SK-N-SH (cell line): ENCODE measurements around the gene SIL1. TPM values are rescaled to one million over a fixed set of nuclear protein-coding genes. Genes with fewer than 3 reads are reported as not detected.

ENCODE experiments used
- CTCF ChIA-PET: fragments of 300-600, 350-600 bp; formaldehyde crosslinking; extraction: SDS; loops from one replicate; lab custom pipeline; 2021; lab: Yijun Ruan, JAX
- POLR2A ChIA-PET: fragments of 350-600 bp; sonication (Branson Sonifier 250); formaldehyde crosslinking; extraction: SDS; loops from one replicate; lab custom pipeline; 2020; ENCODE audit warnings: antibody characterized with exemption, inconsistent platforms; lab: Yijun Ruan, JAX
- DNase-seq: peaks from one replicate; pipeline ENCODE4 v3.0.0; 2012
- H2AFZ ChIP-seq: fragments of 200-600 bp; sonication (generic); 2 replicates; pipeline ENCODE4 v1.8.1; 2016; ENCODE audit warnings: antibody characterized with exemption, mild to moderate bottlenecking, low read depth
- H3F3A ChIP-seq: fragments of 200-600 bp; sonication (generic); replicated peaks from 2 replicates; pipeline ENCODE3; 2016; ENCODE audit warnings: antibody characterized with exemption, mild to moderate bottlenecking; ENCODE audit not compliant: insufficient read depth
- H3K27ac ChIP-seq, 2 experiments: fragments of 200-500 bp in 1 of 2; fragments of 200-600 bp in 1 of 2; sonication (Bioruptor generic) in 1 of 2; sonication (generic), shearing (Covaris generic) in 1 of 2; 2 replicates each; pipeline versions ENCODE4 v1.5.1 to v1.6.1; 2014 to 2016; ENCODE audit warnings: low read depth in 2 of 2, inconsistent platforms in 1 of 2, low read length in 1 of 2, mild to moderate bottlenecking in 1 of 2, mixed read lengths in 1 of 2
- H3K27me3 ChIP-seq: fragments of 200-600 bp; sonication (generic), shearing (Covaris generic); 2 replicates; pipeline ENCODE4 v1.6.1; 2016; ENCODE audit warnings: mixed run types; ENCODE audit not compliant: insufficient read depth
- H3K36me3 ChIP-seq, 2 experiments: fragments of 200-500 bp in 1 of 2; fragments of 200-600 bp in 1 of 2; sonication (Bioruptor generic) in 1 of 2; sonication (generic) in 1 of 2; replicated peaks in 1 of 2; 2 replicates each; pipeline versions ENCODE3 to v1.5.1; 2014 to 2016; ENCODE audit warnings: low read length in 1 of 2, mild to moderate bottlenecking in 1 of 2; ENCODE audit not compliant: insufficient read depth in 2 of 2, control insufficient read depth in 1 of 2
- H3K4me1 ChIP-seq, 2 experiments: fragments of 200-500 bp in 1 of 2; fragments of 200-600 bp in 1 of 2; sonication (Bioruptor generic) in 1 of 2; sonication (generic), shearing (Covaris generic) in 1 of 2; 2 replicates each; pipeline versions ENCODE4 v1.5.1 to v1.6.1; 2014 to 2016; ENCODE audit warnings: low read depth in 1 of 2, low read length in 1 of 2, mixed run types in 1 of 2; ENCODE audit not compliant: insufficient read depth in 2 of 2, control insufficient read depth in 1 of 2
- H3K4me2 ChIP-seq: fragments of 200-600 bp; sonication (generic), shearing (Covaris generic); 2 replicates; pipeline ENCODE4 v1.6.1; 2017; ENCODE audit warnings: mixed run types
- H3K4me3 ChIP-seq, 2 experiments: fragments of 200-500 bp in 1 of 2; fragments of 200-600 bp in 1 of 2; sonication (Bioruptor generic) in 1 of 2; sonication (generic), shearing (Covaris generic) in 1 of 2; 2 replicates each; pipeline versions ENCODE4 v1.5.1 to v1.8.1; 2014 to 2016; ENCODE audit warnings: low read depth in 2 of 2, inconsistent platforms in 1 of 2, low read length in 1 of 2, mild to moderate bottlenecking in 1 of 2, mixed read lengths in 1 of 2, moderate library complexity in 1 of 2
- H3K79me2 ChIP-seq: fragments of 200-600 bp; sonication (generic); 2 replicates; pipeline ENCODE4 v1.8.1; 2017; ENCODE audit warnings: mild to moderate bottlenecking; ENCODE audit not compliant: insufficient read depth
- H3K9ac ChIP-seq: fragments of 200-600 bp; sonication (generic); 2 replicates; pipeline ENCODE4 v1.6.1; 2017; ENCODE audit warnings: mixed run types
- H3K9me2 ChIP-seq: fragments of 200-600 bp; sonication (generic); 2 replicates; pipeline ENCODE4 v1.6.1; 2017; ENCODE audit warnings: mixed run types
- H3K9me3 ChIP-seq: fragments of 200-600 bp; sonication (generic); 2 replicates; pipeline ENCODE4 v1.6.1; 2017; ENCODE audit warnings: mixed run types, mild to moderate bottlenecking, moderate library complexity
- H4K20me1 ChIP-seq: fragments of 200-600 bp; sonication (generic); 2 replicates; pipeline ENCODE4 v1.6.1; 2017; ENCODE audit warnings: mild to moderate bottlenecking, mixed run types; ENCODE audit not compliant: insufficient read depth
- ELF1 ChIP-seq: IDR thresholded peaks from 2 replicates; pipeline ENCODE4 v1.4.0; 2012
- EP300 ChIP-seq, 2 experiments: IDR thresholded peaks; 2 replicates each; pipeline versions ENCODE4 v1.4.0 to v1.6.1; 2012; ENCODE audit warnings: borderline replicate concordance in 1 of 2, low read depth in 1 of 2, low read length in 1 of 2
- EZH2phosphoT487 ChIP-seq: fragments of 200-600 bp; sonication (generic); IDR thresholded peaks from 2 replicates; pipeline ENCODE4 v1.6.1; 2017; ENCODE audit warnings: low read depth, mixed run types, mild to moderate bottlenecking, antibody characterized with exemption, moderate library complexity, borderline replicate concordance
- FOXM1 ChIP-seq: IDR thresholded peaks from 2 replicates; pipeline ENCODE4 v1.4.0; 2012; ENCODE audit warnings: low read depth, mild to moderate bottlenecking
- GABPA ChIP-seq: IDR thresholded peaks from 2 replicates; pipeline ENCODE4 v1.4.0; 2012; ENCODE audit warnings: low read depth, mild to moderate bottlenecking
- MEF2A ChIP-seq: IDR thresholded peaks from 2 replicates; pipeline ENCODE4 v1.4.0; 2012; ENCODE audit warnings: low read depth, borderline replicate concordance
- MXI1 ChIP-seq: IDR thresholded peaks from 2 replicates; pipeline ENCODE4 v1.6.1; 2012; ENCODE audit warnings: mild to moderate bottlenecking, low read depth, low read length, improper control_type of control experiment
- NRF1 ChIP-seq: IDR thresholded peaks from 2 replicates; pipeline ENCODE4 v1.6.1; 2012; ENCODE audit warnings: low read depth, mild to moderate bottlenecking, low read length
- POLR2AphosphoS5 ChIP-seq: IDR thresholded peaks from 2 replicates; pipeline ENCODE4 v1.6.1; 2012; ENCODE audit warnings: low read depth, low read length
- RAD21 ChIP-seq: IDR thresholded peaks from 2 replicates; pipeline ENCODE4 v1.6.1; 2012; ENCODE audit warnings: mild to moderate bottlenecking, low read length
- RCOR1 ChIP-seq: fragments of 150-350 bp; IDR thresholded peaks from 2 replicates; pipeline ENCODE4 v1.6.1; 2017; ENCODE audit warnings: antibody characterized with exemption, low read length
- RFX5 ChIP-seq: IDR thresholded peaks from 2 replicates; pipeline ENCODE4 v1.6.1; 2012; ENCODE audit warnings: mild to moderate bottlenecking, improper control_type of control experiment, low read length
- SIN3A ChIP-seq: IDR thresholded peaks from 2 replicates; pipeline ENCODE4 v1.6.1; 2012; ENCODE audit warnings: low read depth, mild to moderate bottlenecking, low read length, moderate library complexity, borderline replicate concordance
- TAF1 ChIP-seq: IDR thresholded peaks from 2 replicates; pipeline ENCODE4 v1.6.1; 2012; ENCODE audit warnings: low read depth, mild to moderate bottlenecking, low read length, moderate library complexity, borderline replicate concordance
- TCF12 ChIP-seq: IDR thresholded peaks from 2 replicates; pipeline ENCODE4 v1.4.0; 2012
- TEAD4 ChIP-seq: IDR thresholded peaks from 2 replicates; pipeline ENCODE4 v1.4.0; 2012; ENCODE audit warnings: mild to moderate bottlenecking, borderline replicate concordance; ENCODE audit not compliant: insufficient read depth
- YY1 ChIP-seq: IDR thresholded peaks from 2 replicates; pipeline ENCODE4 v1.4.0; 2012; ENCODE audit warnings: low read depth, mild to moderate bottlenecking
- WGBS: methylation state at CpG from one replicate; pipeline ENCODE4 v1.1.6; 2017; ENCODE audit warnings: low lambda C conversion rate; 5-methylcytosine and 5-hydroxymethylcytosine counted together
- polyA plus RNA-seq, 3 experiments: library from polyadenylated mRNA; depleted of rRNA; stranded (reverse); fragments of >200 nt; gene quantifications; 2 replicates each; pipeline ENCODE4 v1.2.3, GENCODE V29; 2012
- TF ChIP-seq, protein P1 (sequence below): IDR thresholded peaks from 2 replicates; pipeline ENCODE4; 2012
- TF ChIP-seq, protein P2 (sequence below): IDR thresholded peaks from 2 replicates; pipeline ENCODE4 v1.4.0; 2012; ENCODE audit warnings: low read depth, borderline replicate concordance
- TF ChIP-seq, protein P3 (sequence below): fragments of 150-350 bp; IDR thresholded peaks from 2 replicates; pipeline ENCODE4 v1.6.1; 2017; ENCODE audit warnings: antibody characterized with exemption, low read length, low read depth, borderline replicate concordance
- TF ChIP-seq, protein P4 (sequence below): IDR thresholded peaks from 2 replicates; pipeline ENCODE4 v1.4.0; 2012; ENCODE audit warnings: low read depth, borderline replicate concordance

SIL1 gene
- polyA plus RNA-seq, 1 of the 3 experiments (the other 2 are of a cell fraction): 25.9 TPM

DNA sequence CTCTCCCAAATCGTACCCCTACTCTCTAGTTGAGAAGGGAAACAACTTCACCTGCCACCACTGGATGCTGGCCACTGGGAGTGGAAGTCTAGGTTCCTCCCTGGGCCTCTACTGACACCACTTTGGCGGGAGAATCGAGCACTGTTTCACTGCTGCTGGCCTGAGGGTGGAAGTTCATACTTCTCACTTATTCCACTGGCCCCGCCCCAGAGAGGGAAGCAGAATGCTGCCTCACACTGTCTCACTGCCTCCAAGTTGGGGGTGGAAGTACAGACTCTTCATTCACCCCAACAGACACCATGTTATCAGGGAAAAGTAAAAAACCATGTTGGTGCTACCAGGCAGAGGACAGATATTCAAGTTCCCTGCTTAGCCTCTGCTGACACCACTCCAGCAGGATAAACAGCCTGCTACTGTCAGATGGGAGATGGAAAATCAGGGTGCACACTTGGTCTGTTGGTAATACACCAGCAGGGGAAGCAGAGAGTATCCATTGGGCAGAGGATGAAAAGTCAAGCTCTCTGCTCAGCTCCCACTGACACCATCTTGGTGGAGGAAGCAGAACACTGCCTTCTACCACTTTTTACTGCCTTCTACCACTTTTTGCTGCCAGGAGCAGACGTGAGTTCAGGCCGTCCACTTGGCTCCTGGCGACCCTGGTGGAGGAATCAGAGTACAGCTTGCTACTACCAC is 159.4 kb downstream of the SIL1 start:
- no peak overlapping the region for H3K4me2 ChIP-seq
- H3K4me1 ChIP-seq: no peaks in the 10 kb centered on the region
- H3K4me3 ChIP-seq: no peak overlapping the region; a peak in 1 of 4 replicates
- no peak for DNase-seq
- no peaks in the 10 kb centered on the region for H3K36me3 ChIP-seq
- POLR2A ChIA-PET: no interaction called here
- H3K27ac ChIP-seq: no peak overlapping the region
- H3K27me3 ChIP-seq: no peaks in the 10 kb centered on the region
- no peaks in the 10 kb centered on the region for H3F3A ChIP-seq
- no peaks in the 10 kb centered on the region for H3K79me2 ChIP-seq
- no peak overlapping the region for H2AFZ ChIP-seq
- CTCF ChIA-PET: interaction anchor here (0.7 to 1.4 kb wide), 2 partner anchors 9 to 53 kb away, joined by 3 read pairs; no protein-coding TSS in a partner anchor
- H3K9me3 ChIP-seq: peaks cover 3% of the 10 kb centered on the region; the same call in 1 of the 2 replicates
- TF ChIP-seq RAD21 (no peak), NRF1 (no peak), TEAD4 (no peak), FOXM1 (no peak), YY1 (no peak), RFX5 (no peak), RCOR1 (no peak), EZH2phosphoT487 (no peak), TAF1 (no peak), MEF2A (no peak), SIN3A (no peak)
- TF ChIP-seq, protein P1, sequence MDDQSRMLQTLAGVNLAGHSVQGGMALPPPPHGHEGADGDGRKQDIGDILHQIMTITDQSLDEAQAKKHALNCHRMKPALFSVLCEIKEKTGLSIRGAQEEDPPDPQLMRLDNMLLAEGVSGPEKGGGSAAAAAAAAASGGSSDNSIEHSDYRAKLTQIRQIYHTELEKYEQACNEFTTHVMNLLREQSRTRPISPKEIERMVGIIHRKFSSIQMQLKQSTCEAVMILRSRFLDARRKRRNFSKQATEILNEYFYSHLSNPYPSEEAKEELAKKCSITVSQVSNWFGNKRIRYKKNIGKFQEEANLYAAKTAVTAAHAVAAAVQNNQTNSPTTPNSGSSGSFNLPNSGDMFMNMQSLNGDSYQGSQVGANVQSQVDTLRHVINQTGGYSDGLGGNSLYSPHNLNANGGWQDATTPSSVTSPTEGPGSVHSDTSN: no peak
- TF ChIP-seq, protein P2, sequence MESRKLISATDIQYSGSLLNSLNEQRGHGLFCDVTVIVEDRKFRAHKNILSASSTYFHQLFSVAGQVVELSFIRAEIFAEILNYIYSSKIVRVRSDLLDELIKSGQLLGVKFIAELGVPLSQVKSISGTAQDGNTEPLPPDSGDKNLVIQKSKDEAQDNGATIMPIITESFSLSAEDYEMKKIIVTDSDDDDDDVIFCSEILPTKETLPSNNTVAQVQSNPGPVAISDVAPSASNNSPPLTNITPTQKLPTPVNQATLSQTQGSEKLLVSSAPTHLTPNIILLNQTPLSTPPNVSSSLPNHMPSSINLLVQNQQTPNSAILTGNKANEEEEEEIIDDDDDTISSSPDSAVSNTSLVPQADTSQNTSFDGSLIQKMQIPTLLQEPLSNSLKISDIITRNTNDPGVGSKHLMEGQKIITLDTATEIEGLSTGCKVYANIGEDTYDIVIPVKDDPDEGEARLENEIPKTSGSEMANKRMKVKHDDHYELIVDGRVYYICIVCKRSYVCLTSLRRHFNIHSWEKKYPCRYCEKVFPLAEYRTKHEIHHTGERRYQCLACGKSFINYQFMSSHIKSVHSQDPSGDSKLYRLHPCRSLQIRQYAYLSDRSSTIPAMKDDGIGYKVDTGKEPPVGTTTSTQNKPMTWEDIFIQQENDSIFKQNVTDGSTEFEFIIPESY: no peak
- H3K9ac ChIP-seq: no peak overlapping the region
- H4K20me1 ChIP-seq: no peaks in the 10 kb centered on the region
- no peaks in the 10 kb centered on the region for H3K9me2 ChIP-seq
- 87% methylated on average over 7 of the region's 7 CpGs for WGBS

DNA sequence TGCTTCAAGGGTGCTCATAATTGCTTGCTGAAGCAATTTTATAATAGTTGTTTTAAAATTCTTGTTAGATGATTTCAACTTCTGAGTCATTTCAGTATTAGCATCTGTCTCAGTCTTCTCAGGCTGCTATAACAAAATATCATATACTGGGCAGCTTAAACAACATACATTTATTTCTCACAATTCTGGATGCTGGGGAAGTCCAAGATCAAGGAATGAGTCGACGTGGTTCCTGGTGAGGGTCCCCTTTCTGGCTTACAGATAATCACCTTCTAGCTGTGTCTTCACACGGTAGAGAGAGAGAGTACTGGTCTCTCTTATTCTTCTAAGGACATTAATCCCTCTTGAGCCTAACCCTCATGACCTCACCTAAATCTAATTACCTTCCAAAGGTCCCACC is 160.4 kb downstream of the SIL1 start:
- no peaks in the 10 kb centered on the region for H3F3A ChIP-seq
- no peaks in the 10 kb centered on the region for H3K4me1 ChIP-seq
- H4K20me1 ChIP-seq: no peaks in the 10 kb centered on the region
- H3K9me2 ChIP-seq: no peaks in the 10 kb centered on the region
- TF ChIP-seq, protein P3, sequence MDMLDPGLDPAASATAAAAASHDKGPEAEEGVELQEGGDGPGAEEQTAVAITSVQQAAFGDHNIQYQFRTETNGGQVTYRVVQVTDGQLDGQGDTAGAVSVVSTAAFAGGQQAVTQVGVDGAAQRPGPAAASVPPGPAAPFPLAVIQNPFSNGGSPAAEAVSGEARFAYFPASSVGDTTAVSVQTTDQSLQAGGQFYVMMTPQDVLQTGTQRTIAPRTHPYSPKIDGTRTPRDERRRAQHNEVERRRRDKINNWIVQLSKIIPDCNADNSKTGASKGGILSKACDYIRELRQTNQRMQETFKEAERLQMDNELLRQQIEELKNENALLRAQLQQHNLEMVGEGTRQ: no peak
- TF ChIP-seq MXI1 (no peak), EZH2phosphoT487 (no peak), ELF1 (no peak), TCF12 (no peak), POLR2AphosphoS5 (no peak), EP300 (IDR thresholded peaks at IDR 0.05; ENCODE audit: borderline replicate concordance in 1 of 2, low read depth in 1 of 2, low read length in 1 of 2) (no peak), SIN3A (no peak), MEF2A (no peak), FOXM1 (no peak), RCOR1 (no peak), GABPA (no peak), YY1 (no peak), RFX5 (no peak)
- TF ChIP-seq, protein P4, sequence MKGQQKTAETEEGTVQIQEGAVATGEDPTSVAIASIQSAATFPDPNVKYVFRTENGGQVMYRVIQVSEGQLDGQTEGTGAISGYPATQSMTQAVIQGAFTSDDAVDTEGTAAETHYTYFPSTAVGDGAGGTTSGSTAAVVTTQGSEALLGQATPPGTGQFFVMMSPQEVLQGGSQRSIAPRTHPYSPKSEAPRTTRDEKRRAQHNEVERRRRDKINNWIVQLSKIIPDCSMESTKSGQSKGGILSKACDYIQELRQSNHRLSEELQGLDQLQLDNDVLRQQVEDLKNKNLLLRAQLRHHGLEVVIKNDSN: no peak
- TF ChIP-seq, all 33 proteins: peak for 0
- H3K4me2 ChIP-seq: no peak overlapping the region
- H3K27ac ChIP-seq: no peak overlapping the region
- CTCF ChIA-PET: no interaction called here
- no peak overlapping the region for H2AFZ ChIP-seq
- POLR2A ChIA-PET: no interaction called here
- no peaks in the 10 kb centered on the region for H3K27me3 ChIP-seq
- H3K79me2 ChIP-seq: no peaks in the 10 kb centered on the region
- H3K9me3 ChIP-seq: peaks cover 6% of the 10 kb centered on the region; the same call in 1 of the 2 replicates
- 98% methylated on average over 3 of the region's 3 CpGs for WGBS
- no peaks in the 10 kb centered on the region for H3K36me3 ChIP-seq
- no peak for DNase-seq
- no peak overlapping the region for H3K9ac ChIP-seq
- no peak overlapping the region for H3K4me3 ChIP-seq
